ENCODE data around the gene CHAC1. TPM values are rescaled to one million over a fixed set of nuclear protein-coding genes. Genes with fewer than 3 reads are reported as not detected.

CHAC1 gene
- total RNA-seq, 2 experiments from 2014 or later: 40.4 to 55.6 TPM

DNA sequence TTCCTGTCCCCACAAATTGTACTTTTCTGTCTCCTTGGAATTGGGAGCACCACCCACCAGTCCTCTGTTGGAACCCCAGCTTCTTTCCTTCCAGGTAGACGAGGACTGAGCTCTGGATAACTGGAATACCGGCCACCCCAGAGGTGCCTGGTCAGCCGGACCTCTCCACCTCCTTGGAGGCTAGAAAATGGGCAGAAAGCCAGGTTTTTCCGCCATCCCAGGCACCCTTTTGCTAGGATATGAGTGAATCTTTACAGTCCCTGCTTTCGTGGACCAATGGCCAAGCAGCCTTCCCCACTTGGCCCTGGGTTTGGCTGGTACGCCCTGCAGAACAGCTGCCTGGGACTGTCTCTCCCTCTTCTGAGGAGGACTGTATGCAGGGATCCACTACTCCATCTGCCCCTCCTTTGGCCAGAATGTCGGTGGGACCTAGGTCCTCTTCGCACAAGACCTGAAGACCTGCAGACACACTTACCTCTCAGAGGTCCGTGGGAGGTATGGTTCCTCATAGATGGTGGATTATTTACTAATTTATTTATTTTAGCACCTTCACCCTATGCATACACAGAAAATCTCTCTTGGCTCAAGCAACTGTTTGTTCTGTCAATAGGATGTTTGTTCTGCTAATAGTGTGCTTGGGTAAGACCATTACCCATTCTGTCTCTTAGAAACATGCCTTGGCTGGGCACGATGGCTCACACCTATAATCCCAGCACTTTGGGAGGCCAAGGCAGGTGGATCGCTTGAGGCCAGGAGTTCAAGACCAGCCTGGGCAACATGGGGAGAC is 8.6 kb upstream of the CHAC1 start:
- no TSS peak for BruUV-seq (replicated peaks)
- Histone ChIP-seq H2AFZ (ENCODE audit: low read length) (no peak overlapping the region), H3K9me2 (ENCODE audit: insufficient read depth, low read length) (no peaks in the 10 kb centered on the region), H3K4me1 (ENCODE audit: insufficient read depth, low read length, poor library complexity, severe bottlenecking) (peaks cover 36% of the 10 kb centered on the region), H3K4me2 (ENCODE audit: low read length) (no peak overlapping the region), H4K20me1 (ENCODE audit: insufficient read depth, low read length) (no peaks in the 10 kb centered on the region), H3K9me3 (ENCODE audit: low read length) (no peaks in the 10 kb centered on the region), H3K79me2 (ENCODE audit: insufficient read depth, low read depth, low read length) (no peaks in the 10 kb centered on the region), H3K36me3 (ENCODE audit: insufficient read depth, low read length) (no peaks in the 10 kb centered on the region), H3K27ac (ENCODE audit: low read depth, low read length, poor library complexity, severe bottlenecking) (no peak overlapping the region), H3K4me3 (ENCODE audit: low read depth, low read length, poor library complexity, severe bottlenecking) (no peak overlapping the region)
- intact Hi-C loops (cut with micrococcal nuclease; ENCODE audit: unreplicated experiment): no loop called here
- no peak for DNase-seq (ENCODE audit: low spot score)
- CTCF ChIA-PET (ENCODE audit: unreplicated experiment): no interaction called here
- POLR2A ChIA-PET: no interaction called here
- TF ChIP-seq, protein P1, sequence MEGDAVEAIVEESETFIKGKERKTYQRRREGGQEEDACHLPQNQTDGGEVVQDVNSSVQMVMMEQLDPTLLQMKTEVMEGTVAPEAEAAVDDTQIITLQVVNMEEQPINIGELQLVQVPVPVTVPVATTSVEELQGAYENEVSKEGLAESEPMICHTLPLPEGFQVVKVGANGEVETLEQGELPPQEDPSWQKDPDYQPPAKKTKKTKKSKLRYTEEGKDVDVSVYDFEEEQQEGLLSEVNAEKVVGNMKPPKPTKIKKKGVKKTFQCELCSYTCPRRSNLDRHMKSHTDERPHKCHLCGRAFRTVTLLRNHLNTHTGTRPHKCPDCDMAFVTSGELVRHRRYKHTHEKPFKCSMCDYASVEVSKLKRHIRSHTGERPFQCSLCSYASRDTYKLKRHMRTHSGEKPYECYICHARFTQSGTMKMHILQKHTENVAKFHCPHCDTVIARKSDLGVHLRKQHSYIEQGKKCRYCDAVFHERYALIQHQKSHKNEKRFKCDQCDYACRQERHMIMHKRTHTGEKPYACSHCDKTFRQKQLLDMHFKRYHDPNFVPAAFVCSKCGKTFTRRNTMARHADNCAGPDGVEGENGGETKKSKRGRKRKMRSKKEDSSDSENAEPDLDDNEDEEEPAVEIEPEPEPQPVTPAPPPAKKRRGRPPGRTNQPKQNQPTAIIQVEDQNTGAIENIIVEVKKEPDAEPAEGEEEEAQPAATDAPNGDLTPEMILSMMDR (conservative IDR thresholded peaks at IDR 0.05; ENCODE audit: low read length): no peak

DNA sequence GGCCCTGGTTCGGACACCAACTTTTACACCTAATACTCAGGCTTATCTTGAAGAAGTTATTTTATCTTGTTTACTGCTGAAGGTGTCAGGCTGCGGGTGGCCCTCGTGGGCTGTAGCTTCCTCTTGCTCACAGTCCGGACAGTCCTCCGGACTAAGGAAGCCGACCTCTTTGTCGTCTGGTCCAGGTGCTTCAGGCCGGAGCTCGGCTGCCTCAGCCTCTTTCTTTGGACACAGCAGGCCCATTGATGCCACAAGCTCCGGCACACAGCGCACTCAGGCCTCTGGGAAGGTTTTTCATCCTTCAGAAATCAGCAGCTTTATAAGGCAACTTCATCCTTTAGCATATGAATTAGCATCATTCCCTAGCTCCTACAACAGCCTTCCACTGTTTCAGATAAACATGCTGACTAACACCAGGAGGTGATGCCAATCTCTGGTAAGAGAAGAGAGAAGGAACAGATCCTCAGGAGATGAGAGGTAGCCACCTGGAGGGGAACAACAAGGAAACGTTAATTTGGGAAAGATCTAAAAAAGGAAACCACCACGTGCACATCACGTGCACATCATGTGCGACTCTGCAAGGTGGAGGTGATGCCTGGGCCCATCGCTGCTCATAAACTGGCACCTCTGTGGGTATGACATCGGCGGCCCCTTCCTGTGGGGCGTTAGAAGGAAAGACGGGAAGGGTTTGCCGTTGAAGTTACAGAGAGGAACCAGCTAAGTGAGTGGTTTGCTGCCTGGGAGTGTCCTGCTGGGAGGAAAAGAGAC is 4.4 kb upstream of the CHAC1 start:
- no peak overlapping the region for H2AFZ ChIP-seq (ENCODE audit: low read length)
- POLR2A ChIA-PET: no interaction called here

DNA sequence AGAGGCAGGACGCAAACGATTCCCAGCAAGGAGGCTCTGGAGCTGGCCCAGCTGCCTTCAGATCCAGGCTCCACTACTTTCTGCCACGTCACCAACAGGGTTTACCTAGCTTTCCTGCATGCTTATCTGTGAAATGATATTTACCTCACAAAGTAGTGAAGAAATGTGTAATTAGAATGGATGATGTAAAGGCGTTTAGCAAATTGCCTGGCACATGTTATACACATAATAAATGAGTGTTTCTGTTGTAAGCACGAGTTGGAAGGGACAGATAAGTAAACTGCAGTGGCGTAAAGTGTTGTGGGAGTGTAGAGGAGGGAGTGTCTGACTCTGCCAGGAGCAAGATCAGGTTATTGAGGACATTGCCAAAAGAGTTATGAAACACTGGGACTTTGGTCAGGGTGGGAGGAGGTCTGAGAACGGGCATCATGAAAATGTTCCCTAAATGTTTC is 3.5 kb upstream of the CHAC1 start:
- CTCF ChIA-PET (ENCODE audit: unreplicated experiment): no interaction called here
- DNase-seq (ENCODE audit: low spot score): no peak
- Histone ChIP-seq H2AFZ (ENCODE audit: low read length) (no peak overlapping the region), H3K36me3 (ENCODE audit: insufficient read depth, low read length) (0 out of 2 replicates have a peak, but pooled peaks cover under 1% of the 10 kb centered on the region), H3K79me2 (ENCODE audit: insufficient read depth, low read depth, low read length) (peaks cover 6% of the 10 kb centered on the region; the same call in 1 of the 2 replicates), H4K20me1 (ENCODE audit: insufficient read depth, low read length) (no peaks in the 10 kb centered on the region), H3K4me1 (ENCODE audit: insufficient read depth, low read length, poor library complexity, severe bottlenecking) (peaks cover 23% of the 10 kb centered on the region), H3K9me2 (ENCODE audit: insufficient read depth, low read length) (no peaks in the 10 kb centered on the region), H3K9me3 (ENCODE audit: low read length) (no peaks in the 10 kb centered on the region), H3K27ac (ENCODE audit: low read depth, low read length, poor library complexity, severe bottlenecking) (no peak overlapping the region), H3K4me3 (ENCODE audit: low read depth, low read length, poor library complexity, severe bottlenecking) (no peak overlapping the region), H3K4me2 (ENCODE audit: low read length) (no peak overlapping the region)
- intact Hi-C loops (cut with micrococcal nuclease; ENCODE audit: unreplicated experiment): loop anchor here (5.0 kb wide), 2 partner anchors 92 to 383 kb away; partner anchors contain the start of genes NUSAP1 and OIP5
- no TSS peak for BruUV-seq (replicated peaks)
- POLR2A ChIA-PET: interaction anchor here (0.6 to 3.7 kb wide), 2 partner anchors 8 to 408 kb away, joined by 3 to 36 read pairs; no protein-coding TSS in a partner anchor
- TF ChIP-seq, protein P1 (conservative IDR thresholded peaks at IDR 0.05; ENCODE audit: low read length): no peak
- no peak for TF ChIP-seq EZH2phosphoT487 (IDR thresholded peaks at IDR 0.05; ENCODE audit: borderline replicate concordance, low read depth, low read length)

More for the DNA sequence above, 4.4 kb upstream of the CHAC1 start:
- no peak overlapping the region for H3K4me2 ChIP-seq (ENCODE audit: low read length)
- intact Hi-C loops (cut with micrococcal nuclease; ENCODE audit: unreplicated experiment): no loop called here
- H3K4me3 ChIP-seq (ENCODE audit: low read depth, low read length, poor library complexity, severe bottlenecking): no peak overlapping the region
- no TSS peak for BruUV-seq (replicated peaks)
- no peaks in the 10 kb centered on the region for H3K9me2 ChIP-seq (ENCODE audit: insufficient read depth, low read length)
- H3K27ac ChIP-seq (ENCODE audit: low read depth, low read length, poor library complexity, severe bottlenecking): no peak overlapping the region
- CTCF ChIA-PET (ENCODE audit: unreplicated experiment): interaction anchor here (0.9 kb wide), 1 partner anchor 8 kb away, joined by 3 read pairs; no protein-coding TSS in a partner anchor
- DNase-seq (ENCODE audit: low spot score): no peak
- no peaks in the 10 kb centered on the region for H3K36me3 ChIP-seq (ENCODE audit: insufficient read depth, low read length)
- H3K4me1 ChIP-seq (ENCODE audit: insufficient read depth, low read length, poor library complexity, severe bottlenecking): peaks cover 16% of the 10 kb centered on the region
- peaks cover 3% of the 10 kb centered on the region; the same call in 1 of the 2 replicates for H3K79me2 ChIP-seq (ENCODE audit: insufficient read depth, low read depth, low read length)
- TF ChIP-seq EZH2phosphoT487 (IDR thresholded peaks at IDR 0.05; ENCODE audit: borderline replicate concordance, low read depth, low read length): no peak
- H4K20me1 ChIP-seq (ENCODE audit: insufficient read depth, low read length): no peaks in the 10 kb centered on the region
- H3K9me3 ChIP-seq (ENCODE audit: low read length): no peaks in the 10 kb centered on the region

Measured in OCI-LY7 (cell line).